22Rv1 (cell line): ENCODE data around the gene LOXL3.

Experiments
- ZFX ChIP-seq: fragments of 450-650 bp; IDR thresholded peaks from 2 replicates; pipeline ENCODE4 v1.6.1; 2017; ENCODE audit warnings: antibody characterized with exemption, borderline replicate concordance
- TF ChIP-seq, protein P1 (sequence below): fragments of 450-650 bp; IDR thresholded peaks from 2 replicates; pipeline ENCODE4 v1.5.1; 2017; ENCODE audit warnings: mild to moderate bottlenecking

DNA sequence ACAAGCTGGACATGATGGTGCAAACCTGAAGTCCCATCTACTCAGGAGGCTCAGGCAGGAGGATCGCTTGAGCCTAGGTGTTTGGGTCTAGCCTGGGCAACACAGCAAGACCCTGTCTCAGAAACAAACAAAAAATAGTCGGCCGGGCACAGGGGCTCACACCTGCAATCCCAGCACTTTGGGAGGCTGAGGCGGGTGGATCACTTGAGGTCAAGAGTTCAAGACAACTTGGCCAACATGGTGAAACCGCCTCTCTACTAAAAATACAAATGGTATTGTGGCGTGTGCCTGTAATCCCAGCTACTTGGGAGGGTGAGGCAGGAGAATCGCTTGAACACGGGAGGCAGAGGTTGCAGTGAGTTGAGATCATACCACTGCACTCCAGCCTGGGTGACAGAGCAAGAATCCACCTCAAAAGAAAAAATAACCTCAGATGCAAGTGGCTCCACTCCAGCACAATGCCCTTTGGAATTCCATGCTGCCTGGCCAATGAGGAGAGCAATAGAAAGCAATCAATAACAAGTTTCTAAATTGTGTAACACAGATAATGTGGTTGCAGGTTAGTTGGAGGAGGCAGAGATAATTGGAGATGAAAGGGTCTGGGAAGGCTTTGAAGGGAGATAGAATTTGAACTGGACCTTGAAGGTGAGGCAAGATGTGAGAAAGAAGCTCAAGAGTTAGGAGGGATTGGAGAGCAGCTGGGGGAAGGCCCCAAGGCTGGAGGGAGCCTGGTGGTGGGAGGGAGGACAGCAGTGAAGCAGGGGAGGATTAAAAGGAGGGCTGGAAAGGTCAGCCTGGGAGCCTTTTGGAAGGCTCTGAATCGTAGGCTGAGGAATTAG lies 64.9 kb downstream of the LOXL3 start:
- TF ChIP-seq, protein P1, sequence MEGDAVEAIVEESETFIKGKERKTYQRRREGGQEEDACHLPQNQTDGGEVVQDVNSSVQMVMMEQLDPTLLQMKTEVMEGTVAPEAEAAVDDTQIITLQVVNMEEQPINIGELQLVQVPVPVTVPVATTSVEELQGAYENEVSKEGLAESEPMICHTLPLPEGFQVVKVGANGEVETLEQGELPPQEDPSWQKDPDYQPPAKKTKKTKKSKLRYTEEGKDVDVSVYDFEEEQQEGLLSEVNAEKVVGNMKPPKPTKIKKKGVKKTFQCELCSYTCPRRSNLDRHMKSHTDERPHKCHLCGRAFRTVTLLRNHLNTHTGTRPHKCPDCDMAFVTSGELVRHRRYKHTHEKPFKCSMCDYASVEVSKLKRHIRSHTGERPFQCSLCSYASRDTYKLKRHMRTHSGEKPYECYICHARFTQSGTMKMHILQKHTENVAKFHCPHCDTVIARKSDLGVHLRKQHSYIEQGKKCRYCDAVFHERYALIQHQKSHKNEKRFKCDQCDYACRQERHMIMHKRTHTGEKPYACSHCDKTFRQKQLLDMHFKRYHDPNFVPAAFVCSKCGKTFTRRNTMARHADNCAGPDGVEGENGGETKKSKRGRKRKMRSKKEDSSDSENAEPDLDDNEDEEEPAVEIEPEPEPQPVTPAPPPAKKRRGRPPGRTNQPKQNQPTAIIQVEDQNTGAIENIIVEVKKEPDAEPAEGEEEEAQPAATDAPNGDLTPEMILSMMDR, result no peak
- no peak for TF ChIP-seq ZFX
